Prostate gland (tissue), 2 donors: ENCODE data around the gene DEGS2. TPM values are rescaled to one million over a fixed set of nuclear protein-coding genes. Genes with fewer than 3 reads are reported as not detected.

ENCODE experiments used
- DNase-seq: peaks from one replicate; pipeline ENCODE4 v3.0.0-alpha.2; 2019; ENCODE audit warnings: low spot score
- H3K27ac ChIP-seq, 2 donors: fragments of 200-600 bp; sonication (generic); 2 replicates each; pipeline ENCODE4 v1.5.1; 2017 to 2019
- H3K27me3 ChIP-seq: fragments of 200-600 bp; sonication (generic); replicated peaks from 2 replicates; pipeline ENCODE4 v1.5.1; 2019; ENCODE audit not compliant: insufficient read depth
- H3K36me3 ChIP-seq, 2 donors: fragments of 200-600 bp; sonication (generic); 1 replicate in 1 of 2; 2 replicates in 1 of 2; pipeline versions ENCODE4 v1.5.1 to v1.8.1; 2017 to 2019
- H3K4me1 ChIP-seq: fragments of 200-600 bp; sonication (generic); replicated peaks from 2 replicates; pipeline ENCODE4 v1.5.1; 2019
- H3K4me3 ChIP-seq, 2 donors: fragments of 200-600 bp; sonication (generic); 2 replicates each; pipeline ENCODE4 v1.5.1; 2017 to 2019
- H3K9me3 ChIP-seq: fragments of 200-600 bp; sonication (generic); 2 replicates; pipeline ENCODE4 v1.5.1; 2017
- POLR2A ChIP-seq: fragments of 450-650 bp; IDR thresholded peaks from one replicate; pipeline ENCODE4 v1.6.1; 2016; ENCODE audit warnings: antibody characterized with exemption, mild to moderate bottlenecking
- POLR2AphosphoS5 ChIP-seq: sonication (generic); formaldehyde crosslinking; IDR thresholded peaks from one replicate; pipeline ENCODE4 v1.6.1; 2017; ENCODE audit warnings: antibody characterized with exemption
- WGBS: methylation state at CpG from one replicate; pipeline ENCODE4 v1.1.5; 2018; 5-methylcytosine and 5-hydroxymethylcytosine counted together
- intact Hi-C: fragments of 100-400 bp; cut with DNase I; formaldehyde crosslinking; loops from one replicate; pipeline ENCODE4 v1.14.2; 2022
- total RNA-seq, 2 donors: library from RNA; depleted of rRNA; stranded (reverse); fragments of >200 nt; gene quantifications; one replicate each; pipeline ENCODE4 v1.1.0, GENCODE V29; 2016
- TF ChIP-seq, protein P1 (sequence below), 4 experiments: fragments of 200-600 bp in 2 of 4; fragments of 450-650 bp in 2 of 4; sonication (generic) in 2 of 4; IDR thresholded peaks; 1 replicate in 3 of 4; 2 replicates in 1 of 4; pipeline ENCODE4 v1.5.1; 2016 to 2019; ENCODE audit warnings: antibody characterized with exemption in 4 of 4, mild to moderate bottlenecking in 2 of 4, moderate library complexity in 2 of 4

DEGS2 gene
- total RNA-seq, 2 donors from 2014 or later = 2.8 to 8.3 TPM

DNA sequence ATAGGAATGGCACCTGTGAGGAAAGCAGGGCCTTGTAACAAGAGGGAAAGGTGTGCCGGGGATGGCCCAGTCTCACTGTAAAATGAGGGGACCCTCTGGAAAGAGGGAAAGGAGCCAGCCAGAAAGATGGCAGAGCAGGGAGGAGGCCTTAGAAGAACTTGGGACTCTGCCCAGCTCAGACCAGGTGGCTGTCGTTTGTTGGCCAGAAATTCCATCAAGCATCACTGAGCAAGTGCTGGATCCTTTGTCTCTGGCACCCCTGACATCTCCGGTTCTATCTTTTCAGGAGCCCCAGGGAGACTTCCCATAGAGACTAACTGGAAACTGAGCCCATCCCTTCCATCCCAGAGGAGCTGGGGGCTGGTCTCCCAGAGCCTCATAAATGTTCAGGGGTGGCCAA lies 43.3 kb downstream of the DEGS2 start:
- DNase-seq = no peak
- no peaks in the 10 kb centered on the region for H3K27me3 ChIP-seq
- intact Hi-C loops = no loop called here
- 61% methylated on average over 3 of the region's 3 CpGs for WGBS
- no peak overlapping the region for H3K4me3 ChIP-seq
- no peaks in the 10 kb centered on the region for H3K4me1 ChIP-seq
- H3K27ac ChIP-seq = no peak overlapping the region
- H3K9me3 ChIP-seq = no peaks in the 10 kb centered on the region
- H3K36me3 ChIP-seq = no peaks in the 10 kb centered on the region
- no peak for TF ChIP-seq POLR2AphosphoS5
- no peak for TF ChIP-seq POLR2A
- TF ChIP-seq, protein P1, sequence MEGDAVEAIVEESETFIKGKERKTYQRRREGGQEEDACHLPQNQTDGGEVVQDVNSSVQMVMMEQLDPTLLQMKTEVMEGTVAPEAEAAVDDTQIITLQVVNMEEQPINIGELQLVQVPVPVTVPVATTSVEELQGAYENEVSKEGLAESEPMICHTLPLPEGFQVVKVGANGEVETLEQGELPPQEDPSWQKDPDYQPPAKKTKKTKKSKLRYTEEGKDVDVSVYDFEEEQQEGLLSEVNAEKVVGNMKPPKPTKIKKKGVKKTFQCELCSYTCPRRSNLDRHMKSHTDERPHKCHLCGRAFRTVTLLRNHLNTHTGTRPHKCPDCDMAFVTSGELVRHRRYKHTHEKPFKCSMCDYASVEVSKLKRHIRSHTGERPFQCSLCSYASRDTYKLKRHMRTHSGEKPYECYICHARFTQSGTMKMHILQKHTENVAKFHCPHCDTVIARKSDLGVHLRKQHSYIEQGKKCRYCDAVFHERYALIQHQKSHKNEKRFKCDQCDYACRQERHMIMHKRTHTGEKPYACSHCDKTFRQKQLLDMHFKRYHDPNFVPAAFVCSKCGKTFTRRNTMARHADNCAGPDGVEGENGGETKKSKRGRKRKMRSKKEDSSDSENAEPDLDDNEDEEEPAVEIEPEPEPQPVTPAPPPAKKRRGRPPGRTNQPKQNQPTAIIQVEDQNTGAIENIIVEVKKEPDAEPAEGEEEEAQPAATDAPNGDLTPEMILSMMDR (IDR thresholded peaks at IDR 0.05) = no peak

DNA sequence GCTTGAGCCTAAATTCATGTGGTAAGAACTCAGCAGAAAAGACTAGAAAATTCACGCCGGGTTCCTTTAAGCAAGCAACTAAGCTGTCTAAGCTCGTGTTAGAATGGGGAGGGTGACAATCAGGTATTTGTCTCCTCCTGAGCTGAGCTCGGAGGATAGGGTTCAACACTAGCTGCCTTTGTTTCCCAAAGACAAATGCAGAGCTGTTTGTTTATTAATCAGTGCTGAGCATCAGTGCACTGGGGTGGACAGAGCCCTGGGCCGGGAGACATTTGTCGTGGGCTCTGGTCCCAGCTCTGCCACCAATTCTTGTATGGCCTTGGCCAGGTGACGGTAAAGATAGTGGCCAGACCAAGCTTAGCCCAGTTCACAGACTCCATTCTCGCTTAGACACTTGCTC lies 43.7 kb downstream of the DEGS2 start:
- WGBS = 93% methylated on average over 8 of the region's 8 CpGs
- Histone ChIP-seq H3K4me1 (no peaks in the 10 kb centered on the region), H3K4me3 (no peak overlapping the region), H3K27me3 (no peaks in the 10 kb centered on the region), H3K36me3 (no peaks in the 10 kb centered on the region), H3K27ac (no peak overlapping the region), H3K9me3 (no peaks in the 10 kb centered on the region)
- intact Hi-C loops = no loop called here
- TF ChIP-seq POLR2A (no peak), POLR2AphosphoS5 (no peak)
- TF ChIP-seq, protein P1 (IDR thresholded peaks at IDR 0.05) = no peak
- DNase-seq = no peak

DNA sequence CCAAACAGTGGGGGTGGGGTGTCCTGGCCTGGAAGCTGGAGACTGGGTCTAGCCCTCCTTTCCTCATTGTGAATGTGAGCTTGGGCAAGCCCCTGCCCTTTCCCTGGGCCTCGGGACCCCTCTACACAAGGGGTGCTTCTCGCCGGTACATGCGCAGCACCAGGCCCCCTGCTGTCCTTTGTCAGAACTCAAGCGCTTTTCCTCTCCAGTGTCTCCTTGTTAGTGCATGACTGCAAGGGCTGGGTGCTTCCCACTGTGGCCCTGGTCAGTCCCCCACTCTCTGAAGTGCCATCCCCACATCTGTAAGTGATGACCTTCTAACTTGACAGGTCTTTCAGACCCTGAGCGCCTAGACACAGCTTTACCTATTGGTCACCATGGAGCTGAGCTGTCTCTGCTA lies 44.2 kb downstream of the DEGS2 start:
- no peak overlapping the region for H3K4me3 ChIP-seq
- no peak for TF ChIP-seq POLR2AphosphoS5
- TF ChIP-seq, protein P1 (IDR thresholded peaks at IDR 0.05) = no peak
- no peak for TF ChIP-seq POLR2A
- WGBS = 94% methylated on average over 6 of the region's 6 CpGs
- no peak for DNase-seq
- H3K27ac ChIP-seq = no peak overlapping the region
- H3K4me1 ChIP-seq = no peaks in the 10 kb centered on the region
- no peaks in the 10 kb centered on the region for H3K27me3 ChIP-seq
- no peaks in the 10 kb centered on the region for H3K36me3 ChIP-seq
- no peaks in the 10 kb centered on the region for H3K9me3 ChIP-seq
- intact Hi-C loops = no loop called here

DNA sequence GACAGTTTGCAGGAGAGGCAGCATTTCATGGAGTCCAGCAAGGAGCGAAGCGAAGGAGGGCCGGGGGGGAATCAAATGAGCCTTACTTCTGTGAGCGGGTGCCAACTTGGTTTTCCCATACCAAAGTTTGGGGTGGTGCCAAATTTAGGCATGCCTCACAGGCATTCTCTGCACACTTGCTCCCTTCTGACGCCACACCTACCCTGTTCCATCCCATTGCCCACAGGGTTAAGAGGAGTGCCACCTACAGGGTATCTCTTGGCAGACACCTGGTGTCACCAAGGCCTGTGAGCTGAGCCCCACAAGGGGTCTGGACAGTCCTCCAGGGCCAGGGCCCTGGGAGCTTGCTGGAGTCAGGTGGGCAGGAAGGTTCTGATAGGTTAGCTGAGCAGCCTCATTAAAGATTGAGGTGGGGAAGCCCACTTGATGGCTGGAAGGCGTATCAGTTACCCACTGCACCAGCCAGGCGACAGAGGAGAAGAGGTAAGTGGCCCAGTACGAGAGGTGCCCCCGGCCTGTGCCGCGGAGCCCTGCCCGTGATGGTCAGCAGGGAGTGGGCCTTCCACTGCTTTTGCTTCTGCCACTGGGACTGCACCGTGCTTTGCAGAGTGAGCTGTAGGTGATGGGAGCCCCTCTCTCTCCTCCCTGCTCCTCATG lies 45.2 kb downstream of the DEGS2 start:
- intact Hi-C loops = loop anchor here (5.0 kb wide), 1 partner anchor 47 kb away; the partner anchor contains the start of gene EVL
- no peaks in the 10 kb centered on the region for H3K36me3 ChIP-seq
- H3K4me1 ChIP-seq = no peaks in the 10 kb centered on the region
- WGBS = 88% methylated on average over 13 of the region's 13 CpGs
- no peak overlapping the region for H3K27ac ChIP-seq
- H3K4me3 ChIP-seq = no peak overlapping the region
- TF ChIP-seq POLR2A (no peak), POLR2AphosphoS5 (no peak)
- TF ChIP-seq, protein P1 (IDR thresholded peaks at IDR 0.05) = no peak
- H3K9me3 ChIP-seq = no peaks in the 10 kb centered on the region
- H3K27me3 ChIP-seq = no peaks in the 10 kb centered on the region
- no peak for DNase-seq
